ENCODE measurements around the gene SHISA3. TPM values are rescaled to one million over a fixed set of nuclear protein-coding genes. Genes with fewer than 3 reads are reported as not detected.

Gene SHISA3
- total and polyA plus RNA-seq, 2 donors from 2014 or later: 20.3 to 31.7 TPM

DNA sequence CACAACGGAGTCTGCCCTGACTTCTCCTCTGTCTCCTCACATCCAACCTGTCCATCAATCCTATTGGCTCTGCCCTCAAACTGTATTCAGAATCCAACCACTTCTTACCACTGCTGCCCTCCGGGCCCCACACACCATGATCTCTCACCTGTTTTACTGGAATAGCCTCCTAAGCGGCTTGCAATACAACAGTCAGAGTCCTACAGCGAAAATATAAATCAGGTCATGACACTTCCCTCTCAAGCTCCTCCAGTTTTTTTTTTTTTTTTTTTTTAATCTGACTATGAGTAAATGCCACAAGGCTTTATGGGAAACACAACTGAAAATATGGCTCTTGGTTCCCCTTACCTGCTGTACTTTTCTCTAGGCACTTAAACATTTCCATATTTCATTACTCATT lies 42.8 kb downstream of the SHISA3 start:
- Histone ChIP-seq H3K27ac (ENCODE audit: low read depth in 2 of 2, low read length in 2 of 2) (no peak overlapping the region), H3K9me3 (ENCODE audit: control insufficient read depth in 2 of 3, insufficient read depth in 1 of 3, low read length in 3 of 3) (no peaks in the 10 kb centered on the region), H3K4me1 (ENCODE audit: control insufficient read depth in 2 of 3, insufficient read depth in 2 of 3, low read depth in 1 of 3, low read length in 3 of 3) (no peaks in the 10 kb centered on the region), H3K4me3 (ENCODE audit: low read length in 3 of 3) (no peak overlapping the region), H3K9ac (ENCODE audit: low read length in 3 of 3) (no peak overlapping the region), H3K27me3 (ENCODE audit: control insufficient read depth, insufficient read depth, low read length) (no peaks in the 10 kb centered on the region), H3K36me3 (ENCODE audit: control insufficient read depth in 2 of 3, insufficient read depth in 3 of 3, low read length in 3 of 3) (no peaks in the 10 kb centered on the region)
- no peak for TF ChIP-seq CTCF (IDR thresholded peaks at IDR 0.05; ENCODE audit: borderline replicate concordance, extremely low read depth, insufficient read depth)
- intact Hi-C loops (cut with DNase I): no loop called here
- no peak for FAIRE-seq
- no peak for DNase-seq

DNA sequence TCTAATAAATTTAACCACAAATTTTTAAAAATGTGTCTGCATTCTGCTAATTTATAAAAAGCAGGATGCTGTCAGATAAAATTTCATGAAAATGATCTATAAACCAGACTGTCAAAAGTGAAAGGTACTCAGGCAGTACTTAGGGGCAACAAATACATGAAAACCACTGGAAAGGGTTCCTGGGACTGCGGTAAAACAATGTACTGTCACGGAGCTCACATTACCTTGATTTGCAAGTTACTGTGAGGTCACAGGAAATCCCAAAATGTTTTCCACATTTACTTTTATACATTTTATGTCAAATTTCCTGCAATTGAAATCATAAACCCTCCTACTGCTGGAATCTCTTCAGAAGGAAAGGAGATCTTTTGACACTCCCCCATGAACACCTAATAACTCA lies 45.3 kb downstream of the SHISA3 start:
- DNase-seq: no peak
- H3K36me3 ChIP-seq (ENCODE audit: control insufficient read depth in 2 of 3, insufficient read depth in 3 of 3, low read length in 3 of 3): no peaks in the 10 kb centered on the region
- FAIRE-seq: no peak
- H3K4me3 ChIP-seq (ENCODE audit: low read length in 3 of 3): no peak overlapping the region
- H3K27me3 ChIP-seq (ENCODE audit: control insufficient read depth, insufficient read depth, low read length): no peaks in the 10 kb centered on the region
- no peaks in the 10 kb centered on the region for H3K4me1 ChIP-seq (ENCODE audit: control insufficient read depth in 2 of 3, insufficient read depth in 2 of 3, low read depth in 1 of 3, low read length in 3 of 3)
- H3K9ac ChIP-seq (ENCODE audit: low read length in 3 of 3): no peak overlapping the region
- no peak overlapping the region for H3K27ac ChIP-seq (ENCODE audit: low read depth in 2 of 2, low read length in 2 of 2)
- intact Hi-C loops (cut with DNase I): no loop called here
- TF ChIP-seq CTCF (IDR thresholded peaks at IDR 0.05; ENCODE audit: borderline replicate concordance, extremely low read depth, insufficient read depth): no peak
- H3K9me3 ChIP-seq (ENCODE audit: control insufficient read depth in 2 of 3, insufficient read depth in 1 of 3, low read length in 3 of 3): no peaks in the 10 kb centered on the region

GRCh38 chr4:42445038-42445437 lies 47.8 kb downstream of the SHISA3 start:
- no peaks in the 10 kb centered on the region for H3K9me3 ChIP-seq (ENCODE audit: control insufficient read depth in 2 of 3, insufficient read depth in 1 of 3, low read length in 3 of 3)
- no peaks in the 10 kb centered on the region for H3K36me3 ChIP-seq (ENCODE audit: control insufficient read depth in 2 of 3, insufficient read depth in 3 of 3, low read length in 3 of 3)
- no peak for TF ChIP-seq CTCF (IDR thresholded peaks at IDR 0.05; ENCODE audit: borderline replicate concordance, extremely low read depth, insufficient read depth)
- FAIRE-seq (no peak), DNase-seq (no peak)
- intact Hi-C loops (cut with DNase I): no loop called here
- H3K27ac ChIP-seq (ENCODE audit: low read depth in 2 of 2, low read length in 2 of 2): no peak overlapping the region
- H3K27me3 ChIP-seq (ENCODE audit: control insufficient read depth, insufficient read depth, low read length): no peaks in the 10 kb centered on the region
- no peak overlapping the region for H3K9ac ChIP-seq (ENCODE audit: low read length in 3 of 3)
- H3K4me3 ChIP-seq (ENCODE audit: low read length in 3 of 3): no peak overlapping the region
- no peaks in the 10 kb centered on the region for H3K4me1 ChIP-seq (ENCODE audit: control insufficient read depth in 2 of 3, insufficient read depth in 2 of 3, low read depth in 1 of 3, low read length in 3 of 3)

DNA sequence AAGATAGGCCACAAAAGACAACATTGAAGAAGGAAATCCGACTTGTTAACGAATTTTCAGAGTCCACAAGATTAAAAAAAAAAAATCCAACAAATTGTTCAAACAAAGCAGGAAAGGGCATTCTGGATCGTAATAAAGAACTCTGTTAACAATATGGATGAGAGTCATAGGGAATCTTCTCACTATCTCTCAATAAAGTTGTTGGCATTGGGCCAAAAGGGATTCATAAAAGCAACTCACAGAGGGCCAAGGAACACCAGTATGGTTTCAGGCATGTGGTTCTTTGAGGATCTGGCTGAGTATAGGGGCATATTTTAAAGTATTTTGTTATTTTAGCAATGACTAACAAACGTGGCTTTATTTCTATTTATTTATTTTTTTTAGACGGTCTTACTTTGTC lies 49.5 kb downstream of the SHISA3 start:
- Histone ChIP-seq H3K9me3 (ENCODE audit: control insufficient read depth in 2 of 3, insufficient read depth in 1 of 3, low read length in 3 of 3) (no peaks in the 10 kb centered on the region), H3K9ac (ENCODE audit: low read length in 3 of 3) (no peak overlapping the region), H3K4me1 (ENCODE audit: control insufficient read depth in 2 of 3, insufficient read depth in 2 of 3, low read depth in 1 of 3, low read length in 3 of 3) (no peaks in the 10 kb centered on the region), H3K36me3 (ENCODE audit: control insufficient read depth in 2 of 3, insufficient read depth in 3 of 3, low read length in 3 of 3) (no peaks in the 10 kb centered on the region), H3K4me3 (ENCODE audit: low read length in 3 of 3) (no peak overlapping the region), H3K27ac (ENCODE audit: low read depth in 2 of 2, low read length in 2 of 2) (no peak overlapping the region), H3K27me3 (ENCODE audit: control insufficient read depth, insufficient read depth, low read length) (no peaks in the 10 kb centered on the region)
- DNase-seq: no peak
- no peak for TF ChIP-seq CTCF (IDR thresholded peaks at IDR 0.05; ENCODE audit: borderline replicate concordance, extremely low read depth, insufficient read depth)
- FAIRE-seq: no peak
- intact Hi-C loops (cut with DNase I): no loop called here

All from kidney (tissue), 14 donors.